CD4-positive, alpha-beta T cell treated with Interferon alpha-2 for 1 hour (primary cell): ENCODE results near the gene ITIH1.

Experiments used
- DNase-seq, 2 donors: peaks; one replicate each; pipeline ENCODE4 v3.0.0-alpha.2; 2020 to 2022

The ITIH1 gene

GRCh38 chr3:52792413-52792812, 15.0 kb downstream of the ITIH1 start:
- no peak for DNase-seq

- no peak for DNase-seq
Observed at GRCh38 chr3:52792961-52793695, 15.7 kb downstream of the ITIH1 start.

GRCh38 chr3:52793702-52794611, 16.6 kb downstream of the ITIH1 start:
- no peak for DNase-seq

- no peak for DNase-seq
Observed at GRCh38 chr3:52794612-52795099, 17.3 kb downstream of the ITIH1 start, which contains the start of gene ITIH3. ITIH3 (plus strand) TSS chr3:52794796; CDS start chr3:52794804, 8 bp downstream.

- DNase-seq = no peak
Observed at GRCh38 chr3:52795298-52795900, 18.0 kb downstream of the ITIH1 start.

GRCh38 chr3:52796411-52796810, 19.0 kb downstream of the ITIH1 start:
- no peak for DNase-seq

GRCh38 chr3:52798376-52798977, 21.1 kb downstream of the ITIH1 start:
- DNase-seq = no peak

GRCh38 chr3:52798978-52799476, 21.6 kb downstream of the ITIH1 start:
- DNase-seq = peak in 1 of 2 donors; percentile 25

- no peak for DNase-seq
Observed at GRCh38 chr3:52800079-52800478, 22.7 kb downstream of the ITIH1 start.

- no peak for DNase-seq
Observed at GRCh38 chr3:52801839-52802238, 24.4 kb downstream of the ITIH1 start.

- DNase-seq = no peak
Observed at GRCh38 chr3:52805270-52806039, 28.1 kb downstream of the ITIH1 start.

- no peak for DNase-seq
Observed at GRCh38 chr3:52809149-52809548, 31.8 kb downstream of the ITIH1 start.

GRCh38 chr3:52809662-52810377, 32.4 kb downstream of the ITIH1 start:
- no peak for DNase-seq

GRCh38 chr3:52810923-52811322, 33.5 kb downstream of the ITIH1 start:
- no peak for DNase-seq

- no peak for DNase-seq
Observed at GRCh38 chr3:52811452-52812011, 34.1 kb downstream of the ITIH1 start.

GRCh38 chr3:52813810-52814209, 36.4 kb downstream of the ITIH1 start:
- no peak for DNase-seq

GRCh38 chr3:52816199-52816598, 38.8 kb downstream of the ITIH1 start:
- DNase-seq = no peak

- DNase-seq = no peak
Observed at GRCh38 chr3:52816654-52817053, 39.3 kb downstream of the ITIH1 start.

GRCh38 chr3:52817221-52817620, 39.8 kb downstream of the ITIH1 start:
- no peak for DNase-seq

GRCh38 chr3:52817860-52818259, 40.5 kb downstream of the ITIH1 start:
- no peak for DNase-seq

GRCh38 chr3:52819936-52820335, 42.5 kb downstream of the ITIH1 start:
- DNase-seq = no peak
